Liver (tissue), 3 donors: ENCODE results near the gene KIAA0825.

ENCODE experiments used
- CTCF ChIP-seq: fragments of 150-350 bp; IDR thresholded peaks from 2 replicates; pipeline ENCODE4 v1.5.1; 2017; ENCODE audit warnings: improper control_type of control experiment, low read depth, low read length; ENCODE audit not compliant: missing input control
- EGR1 ChIP-seq, 2 donors: IDR thresholded peaks; 2 replicates each; pipeline ENCODE4 v1.6.1; 2016 to 2018; ENCODE audit warnings: antibody characterized with exemption in 2 of 2, low read depth in 2 of 2
- FOXA1 ChIP-seq: IDR thresholded peaks from 2 replicates; pipeline ENCODE4 v1.6.1; 2016; ENCODE audit warnings: antibody characterized with exemption
- GABPA ChIP-seq, 2 donors: IDR thresholded peaks in 1 of 2; conservative IDR thresholded peaks in 1 of 2; 2 replicates each; pipeline ENCODE4 v1.6.1; 2016; ENCODE audit warnings: antibody characterized with exemption in 2 of 2, mild to moderate bottlenecking in 1 of 2, moderate library complexity in 1 of 2
- HNF4A ChIP-seq, 2 donors: conservative IDR thresholded peaks; 2 replicates each; pipeline ENCODE4 v1.6.1; 2016; ENCODE audit warnings: antibody characterized with exemption in 2 of 2, mild to moderate bottlenecking in 2 of 2
- HNF4G ChIP-seq: IDR thresholded peaks from 2 replicates; pipeline ENCODE4 v1.6.1; 2016; ENCODE audit warnings: antibody characterized with exemption
- JUND ChIP-seq, 2 donors: IDR thresholded peaks; 2 replicates each; pipeline ENCODE4 v1.6.1; 2016; ENCODE audit warnings: antibody characterized with exemption in 2 of 2
- MAX ChIP-seq: IDR thresholded peaks from 2 replicates; pipeline ENCODE4 v1.6.1; 2016; ENCODE audit warnings: antibody characterized with exemption
- REST ChIP-seq: IDR thresholded peaks from 2 replicates; pipeline ENCODE4 v1.6.1; 2016; ENCODE audit warnings: antibody characterized with exemption, mild to moderate bottlenecking
- RXRA ChIP-seq, 2 donors: IDR thresholded peaks; 2 replicates each; pipeline ENCODE4 v1.6.1; 2017 to 2018; ENCODE audit warnings: antibody characterized with exemption in 2 of 2, mild to moderate bottlenecking in 1 of 2
- SP1 ChIP-seq: IDR thresholded peaks from 2 replicates; pipeline ENCODE4 v1.6.1; 2018; ENCODE audit warnings: antibody characterized with exemption, mild to moderate bottlenecking
- TAF1 ChIP-seq: conservative IDR thresholded peaks from 2 replicates; pipeline ENCODE4 v1.6.1; 2016; ENCODE audit warnings: antibody characterized with exemption, mild to moderate bottlenecking
- TF ChIP-seq, protein P1 (sequence below): IDR thresholded peaks from 2 replicates; pipeline ENCODE4 v1.6.1; 2016; ENCODE audit warnings: antibody characterized with exemption
- TF ChIP-seq, protein P2 (sequence below): IDR thresholded peaks from 2 replicates; pipeline ENCODE4 v1.6.1; 2016; ENCODE audit warnings: antibody characterized with exemption
- donor health status: healthy.
- donor health status: healthy.

DNA sequence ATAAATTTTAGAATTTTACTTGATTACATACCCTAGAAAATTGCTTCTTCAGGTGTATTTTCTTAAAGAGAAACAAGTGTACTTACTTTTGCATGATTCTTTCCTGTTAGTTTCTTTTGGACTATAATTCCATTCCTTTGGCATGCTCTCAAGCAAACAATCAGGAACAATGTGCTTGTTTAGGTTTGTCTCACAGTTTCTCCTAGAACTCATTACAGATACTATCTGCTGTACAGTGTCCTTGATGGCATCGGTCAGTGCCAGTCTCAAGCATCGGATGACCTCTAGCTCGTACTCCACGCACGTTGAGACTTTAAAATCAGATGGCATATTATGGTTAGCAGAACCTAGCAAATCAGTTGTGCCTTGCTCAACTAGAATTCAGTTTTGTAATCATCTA lies 214.9 kb downstream of the KIAA0825 start:
- TF ChIP-seq JUND (IDR thresholded peaks at IDR 0.05) (no peak), CTCF (no peak), REST (no peak), EGR1 (IDR thresholded peaks at IDR 0.05; ENCODE audit: low read depth in 2 of 2) (no peak), GABPA (IDR thresholded peaks at IDR 0.05 in 1 of 2, conservative IDR thresholded peaks at IDR 0.05 in 1 of 2) (no peak), TAF1 (no peak), HNF4G (no peak), MAX (no peak), SP1 (no peak), RXRA (IDR thresholded peaks at IDR 0.05) (no peak), HNF4A (conservative IDR thresholded peaks at IDR 0.05) (no peak), FOXA1 (no peak)
- TF ChIP-seq, protein P1, sequence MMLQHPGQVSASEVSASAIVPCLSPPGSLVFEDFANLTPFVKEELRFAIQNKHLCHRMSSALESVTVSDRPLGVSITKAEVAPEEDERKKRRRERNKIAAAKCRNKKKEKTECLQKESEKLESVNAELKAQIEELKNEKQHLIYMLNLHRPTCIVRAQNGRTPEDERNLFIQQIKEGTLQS = no peak
- TF ChIP-seq, protein P2, sequence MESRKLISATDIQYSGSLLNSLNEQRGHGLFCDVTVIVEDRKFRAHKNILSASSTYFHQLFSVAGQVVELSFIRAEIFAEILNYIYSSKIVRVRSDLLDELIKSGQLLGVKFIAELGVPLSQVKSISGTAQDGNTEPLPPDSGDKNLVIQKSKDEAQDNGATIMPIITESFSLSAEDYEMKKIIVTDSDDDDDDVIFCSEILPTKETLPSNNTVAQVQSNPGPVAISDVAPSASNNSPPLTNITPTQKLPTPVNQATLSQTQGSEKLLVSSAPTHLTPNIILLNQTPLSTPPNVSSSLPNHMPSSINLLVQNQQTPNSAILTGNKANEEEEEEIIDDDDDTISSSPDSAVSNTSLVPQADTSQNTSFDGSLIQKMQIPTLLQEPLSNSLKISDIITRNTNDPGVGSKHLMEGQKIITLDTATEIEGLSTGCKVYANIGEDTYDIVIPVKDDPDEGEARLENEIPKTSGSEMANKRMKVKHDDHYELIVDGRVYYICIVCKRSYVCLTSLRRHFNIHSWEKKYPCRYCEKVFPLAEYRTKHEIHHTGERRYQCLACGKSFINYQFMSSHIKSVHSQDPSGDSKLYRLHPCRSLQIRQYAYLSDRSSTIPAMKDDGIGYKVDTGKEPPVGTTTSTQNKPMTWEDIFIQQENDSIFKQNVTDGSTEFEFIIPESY = no peak
